ENCODE results near the gene TMEM131. TPM values are rescaled to one million over a fixed set of nuclear protein-coding genes. Genes with fewer than 3 reads are reported as not detected.

Gene TMEM131
- total RNA-seq, 1 donor from 2014 or later, result 58.8 TPM

- Mint-ChIP-seq H3K4me1 (ENCODE audit: low read depth) (peaks cover 4% of the 10 kb centered on the region), H3K4me3 (ENCODE audit: low read depth) (no peak overlapping the region), H3K27me3 (no peaks in the 10 kb centered on the region), H3K9me3 (ENCODE audit: low read depth) (peaks cover 17% of the 10 kb centered on the region), H3K36me3 (ENCODE audit: insufficient read depth) (peaks cover 16% of the 10 kb centered on the region), H3K27ac (no peak overlapping the region)
- no peak for TF ChIP-seq CTCF (IDR thresholded peaks at IDR 0.05; ENCODE audit: unreplicated experiment)
- DNase-seq (ENCODE audit: low spot score, unreplicated experiment), result no peak
Observed at GRCh38 chr2:97982621-97983020, 13.1 kb downstream of the TMEM131 start.

- Mint-ChIP-seq H3K9me3 (ENCODE audit: low read depth) (peaks cover 18% of the 10 kb centered on the region), H3K4me3 (ENCODE audit: low read depth) (no peak overlapping the region), H3K4me1 (ENCODE audit: low read depth) (peaks cover 4% of the 10 kb centered on the region), H3K27me3 (no peaks in the 10 kb centered on the region), H3K36me3 (ENCODE audit: insufficient read depth) (peaks cover 17% of the 10 kb centered on the region), H3K27ac (no peak overlapping the region)
- TF ChIP-seq CTCF (IDR thresholded peaks at IDR 0.05; ENCODE audit: unreplicated experiment), result no peak
- DNase-seq (ENCODE audit: low spot score, unreplicated experiment), result no peak
Observed at GRCh38 chr2:97981961-97982360, 13.8 kb downstream of the TMEM131 start.

GRCh38 chr2:97979904-97980303 lies 15.8 kb downstream of the TMEM131 start:
- Mint-ChIP-seq H3K4me3 (ENCODE audit: low read depth) (no peak overlapping the region), H3K36me3 (ENCODE audit: insufficient read depth) (peaks cover 22% of the 10 kb centered on the region), H3K27me3 (no peaks in the 10 kb centered on the region), H3K4me1 (ENCODE audit: low read depth) (peaks cover 4% of the 10 kb centered on the region), H3K27ac (no peak overlapping the region), H3K9me3 (ENCODE audit: low read depth) (peaks cover 27% of the 10 kb centered on the region)
- DNase-seq (ENCODE audit: low spot score, unreplicated experiment), result no peak
- no peak for TF ChIP-seq CTCF (IDR thresholded peaks at IDR 0.05; ENCODE audit: unreplicated experiment)

- no peaks in the 10 kb centered on the region for H3K27me3 Mint-ChIP-seq
- H3K4me1 Mint-ChIP-seq (ENCODE audit: low read depth), result peaks cover 16% of the 10 kb centered on the region
- peaks cover 31% of the 10 kb centered on the region for H3K36me3 Mint-ChIP-seq (ENCODE audit: insufficient read depth)
- no peak overlapping the region for H3K4me3 Mint-ChIP-seq (ENCODE audit: low read depth)
- H3K27ac Mint-ChIP-seq, result no peak overlapping the region
- DNase-seq (ENCODE audit: low spot score, unreplicated experiment), result no peak
- TF ChIP-seq CTCF (IDR thresholded peaks at IDR 0.05; ENCODE audit: unreplicated experiment), result no peak
- H3K9me3 Mint-ChIP-seq (ENCODE audit: low read depth), result peaks cover 40% of the 10 kb centered on the region
Observed at GRCh38 chr2:97974471-97974870, 21.3 kb downstream of the TMEM131 start.

GRCh38 chr2:97970293-97971060 lies 25.3 kb downstream of the TMEM131 start:
- H3K4me3 Mint-ChIP-seq (ENCODE audit: low read depth), result no peak overlapping the region
- H3K4me1 Mint-ChIP-seq (ENCODE audit: low read depth), result peaks cover 38% of the 10 kb centered on the region
- no peaks in the 10 kb centered on the region for H3K27me3 Mint-ChIP-seq
- peaks cover 18% of the 10 kb centered on the region for H3K36me3 Mint-ChIP-seq (ENCODE audit: insufficient read depth)
- no peak for DNase-seq (ENCODE audit: low spot score, unreplicated experiment)
- H3K27ac Mint-ChIP-seq, result peak overlapping the region; percentile 49
- peaks cover 23% of the 10 kb centered on the region for H3K9me3 Mint-ChIP-seq (ENCODE audit: low read depth)
- no peak for TF ChIP-seq CTCF (IDR thresholded peaks at IDR 0.05; ENCODE audit: unreplicated experiment)
